WTC11 (cell line): Measurements from ENCODE around the gene TBC1D22B. TPM values are rescaled to one million over a fixed set of nuclear protein-coding genes. Genes with fewer than 3 reads are reported as not detected.

ENCODE experiments used
- ATAC-seq: fragments of 200-7000 bp; cut with Tn5 transposase; 2 replicates; pipeline ENCODE4 v1.10.0; 2021; ENCODE audit warnings: mild to moderate bottlenecking, moderate library complexity
- CTCF ChIA-PET: fragments of 300-600 bp; sonication (Branson Sonifier 250); formaldehyde crosslinking; loops from one replicate; lab custom pipeline; 2021; ENCODE audit warnings: antibody characterized with exemption; lab: Charles Lee
- POLR2A ChIA-PET: fragments of 350-600 bp; sonication (Branson Sonifier 250); formaldehyde crosslinking; loops from one replicate; lab custom pipeline; 2021; ENCODE audit warnings: antibody characterized with exemption; lab: Charles Lee
- DNase-seq: peaks from one replicate; pipeline ENCODE4 v3.0.0; 2021; ENCODE audit warnings: low spot score
- H3K27ac Mint-ChIP-seq: 2 replicates; pipeline ENCODE4 v1.8.0; 2021; ENCODE audit warnings: mixed read lengths
- H3K27me3 Mint-ChIP-seq: 2 replicates; pipeline ENCODE4 v1.8.0; 2021; ENCODE audit warnings: low read depth, mild to moderate bottlenecking, moderate library complexity, mixed read lengths
- H3K36me3 Mint-ChIP-seq: 2 replicates; pipeline ENCODE4 v1.8.0; 2021; ENCODE audit warnings: mixed read lengths
- H3K4me1 Mint-ChIP-seq: 2 replicates; pipeline ENCODE4 v1.8.0; 2022; ENCODE audit warnings: mixed read lengths
- H3K4me3 Mint-ChIP-seq: 2 replicates; pipeline ENCODE4 v1.8.0; 2021; ENCODE audit warnings: mild to moderate bottlenecking, moderate library complexity, mixed read lengths
- H3K9me3 Mint-ChIP-seq: 2 replicates; pipeline ENCODE4 v1.8.0; 2021; ENCODE audit warnings: mixed read lengths
- EMX1 ChIP-seq: fragments of 250-450 bp; sonication (Bioruptor Pico); IDR thresholded peaks from 2 replicates; pipeline ENCODE4 v1.8.0; 2021; ENCODE audit warnings: mild to moderate bottlenecking
- ESRRA ChIP-seq: sonication (generic); formaldehyde crosslinking; IDR thresholded peaks from 2 replicates; pipeline ENCODE4 v1.8.1; 2022; ENCODE audit warnings: mild to moderate bottlenecking, missing genetic modification reagents, borderline replicate concordance
- GABPB1 ChIP-seq: sonication (generic); formaldehyde crosslinking; IDR thresholded peaks from 2 replicates; pipeline ENCODE4 v1.8.1; 2023; ENCODE audit warnings: mild to moderate bottlenecking, missing genetic modification reagents
- NFYB ChIP-seq: sonication (generic); formaldehyde crosslinking; conservative IDR thresholded peaks from 2 replicates; pipeline ENCODE4 v1.8.0; 2022; ENCODE audit warnings: low read depth, missing genetic modification reagents
- NR3C1 ChIP-seq: sonication (generic); formaldehyde crosslinking; conservative IDR thresholded peaks from 2 replicates; pipeline ENCODE4 v1.8.1; 2023; ENCODE audit warnings: low read depth, mild to moderate bottlenecking, missing genetic modification reagents
- RELA ChIP-seq: sonication (generic); formaldehyde crosslinking; IDR thresholded peaks from 2 replicates; pipeline ENCODE4 v1.8.1; 2022; ENCODE audit warnings: missing genetic modification reagents, mild to moderate bottlenecking, borderline replicate concordance
- SOX15 ChIP-seq: fragments of 250-450 bp; sonication (Bioruptor Pico); IDR thresholded peaks from 2 replicates; pipeline ENCODE4 v1.9.0; 2021; ENCODE audit warnings: mild to moderate bottlenecking
- TEAD1 ChIP-seq: sonication (generic); formaldehyde crosslinking; IDR thresholded peaks from 2 replicates; pipeline ENCODE4 v1.8.0; 2022; ENCODE audit warnings: mild to moderate bottlenecking, missing genetic modification reagents
- ZNF121 ChIP-seq: sonication (generic); formaldehyde crosslinking; IDR thresholded peaks from 2 replicates; pipeline ENCODE4 v1.8.0; 2023; ENCODE audit warnings: missing genetic modification reagents
- ZNF396 ChIP-seq: fragments of 250-450 bp; sonication (Bioruptor Pico); IDR thresholded peaks from 2 replicates; pipeline ENCODE4 v1.8.0; 2021; ENCODE audit warnings: mild to moderate bottlenecking, moderate library complexity, borderline replicate concordance
- ZNF671 ChIP-seq: fragments of 250-450 bp; sonication (Bioruptor Pico); IDR thresholded peaks from 2 replicates; pipeline ENCODE4 v1.8.0; 2021; ENCODE audit warnings: mild to moderate bottlenecking
- total RNA-seq: library from RNA; stranded (reverse); gene quantifications from 3 replicates; pipeline ENCODE4 v1.2.3, GENCODE V29; 2021
- TF ChIP-seq, protein P1 (sequence below): sonication (generic); formaldehyde crosslinking; IDR thresholded peaks from 2 replicates; pipeline ENCODE4 v1.8.1; 2023; ENCODE audit warnings: mild to moderate bottlenecking, missing genetic modification reagents, moderate library complexity
- TF ChIP-seq, protein P2 (sequence below): sonication (generic); formaldehyde crosslinking; IDR thresholded peaks from 2 replicates; pipeline ENCODE4 v1.8.1; 2023; ENCODE audit warnings: mild to moderate bottlenecking, missing genetic modification reagents
- TF ChIP-seq, protein P3 (sequence below): sonication (generic); formaldehyde crosslinking; IDR thresholded peaks from 2 replicates; pipeline ENCODE4 v1.8.0; 2022; ENCODE audit warnings: mild to moderate bottlenecking, missing genetic modification reagents
- TF ChIP-seq, protein P4 (sequence below): fragments of 200-600 bp; IDR thresholded peaks from 2 replicates; pipeline ENCODE4 v1.8.0; 2022; ENCODE audit warnings: antibody characterized with exemption
- TF ChIP-seq, protein P5 (sequence below): sonication (generic); formaldehyde crosslinking; IDR thresholded peaks from 2 replicates; pipeline ENCODE4 v1.8.0; 2022; ENCODE audit warnings: mild to moderate bottlenecking, missing genetic modification reagents
- TF ChIP-seq, protein P6 (sequence below): sonication (generic); formaldehyde crosslinking; IDR thresholded peaks from 2 replicates; pipeline ENCODE4 v1.8.1; 2022; ENCODE audit warnings: mild to moderate bottlenecking, moderate library complexity, missing genetic modification reagents
- TF ChIP-seq, protein P7 (sequence below): sonication (generic); formaldehyde crosslinking; IDR thresholded peaks from 2 replicates; pipeline ENCODE4 v1.8.1; 2022; ENCODE audit warnings: low read depth, mild to moderate bottlenecking, moderate library complexity, missing genetic modification reagents, borderline replicate concordance
- TF ChIP-seq, protein P8 (sequence below): sonication (generic); formaldehyde crosslinking; IDR thresholded peaks from 2 replicates; pipeline ENCODE4 v1.8.0; 2023; ENCODE audit warnings: mild to moderate bottlenecking, missing genetic modification reagents

The TBC1D22B gene
- total RNA-seq, 1 experiment from 2014 or later: 16.4 TPM

DNA sequence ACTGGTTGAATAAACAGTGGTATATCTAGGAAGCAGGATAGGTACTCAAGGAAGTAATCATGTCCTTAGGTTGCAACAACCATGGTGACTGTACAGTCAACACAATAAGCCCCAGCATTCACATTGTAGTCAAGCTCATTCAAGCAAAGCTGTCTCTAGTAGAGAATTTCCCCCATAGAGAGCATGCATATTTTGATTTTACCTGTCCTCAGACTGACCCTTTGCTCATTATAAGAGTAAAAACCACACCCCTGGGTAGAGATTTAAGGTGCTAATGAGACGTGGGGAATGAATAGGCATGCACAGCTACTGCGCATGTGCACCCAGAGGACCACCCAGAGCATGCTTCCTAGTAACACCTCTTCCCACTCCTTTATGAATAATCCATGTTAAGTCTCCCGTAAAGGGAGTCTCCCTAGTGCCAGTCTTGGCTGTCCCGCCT lies 90.1 kb downstream of the TBC1D22B start:
- H3K36me3 Mint-ChIP-seq: no peaks in the 10 kb centered on the region
- ChIA-PET CTCF (interaction anchor here (1.1 to 2.1 kb wide), 2 partner anchors 22 to 33 kb away, joined by 3 to 6 read pairs; no protein-coding TSS in a partner anchor), POLR2A (no interaction called here)
- no peak overlapping the region for H3K27ac Mint-ChIP-seq
- ATAC-seq (no peak), DNase-seq (no peak)
- no peaks in the 10 kb centered on the region for H3K4me1 Mint-ChIP-seq
- H3K4me3 Mint-ChIP-seq: no peak overlapping the region
- H3K9me3 Mint-ChIP-seq: peaks cover 12% of the 10 kb centered on the region
- H3K27me3 Mint-ChIP-seq: peaks cover 11% of the 10 kb centered on the region
- TF ChIP-seq, protein P1, sequence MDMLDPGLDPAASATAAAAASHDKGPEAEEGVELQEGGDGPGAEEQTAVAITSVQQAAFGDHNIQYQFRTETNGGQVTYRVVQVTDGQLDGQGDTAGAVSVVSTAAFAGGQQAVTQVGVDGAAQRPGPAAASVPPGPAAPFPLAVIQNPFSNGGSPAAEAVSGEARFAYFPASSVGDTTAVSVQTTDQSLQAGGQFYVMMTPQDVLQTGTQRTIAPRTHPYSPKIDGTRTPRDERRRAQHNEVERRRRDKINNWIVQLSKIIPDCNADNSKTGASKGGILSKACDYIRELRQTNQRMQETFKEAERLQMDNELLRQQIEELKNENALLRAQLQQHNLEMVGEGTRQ (CRISPR knock-in tag): no peak
- TF ChIP-seq, protein P2, sequence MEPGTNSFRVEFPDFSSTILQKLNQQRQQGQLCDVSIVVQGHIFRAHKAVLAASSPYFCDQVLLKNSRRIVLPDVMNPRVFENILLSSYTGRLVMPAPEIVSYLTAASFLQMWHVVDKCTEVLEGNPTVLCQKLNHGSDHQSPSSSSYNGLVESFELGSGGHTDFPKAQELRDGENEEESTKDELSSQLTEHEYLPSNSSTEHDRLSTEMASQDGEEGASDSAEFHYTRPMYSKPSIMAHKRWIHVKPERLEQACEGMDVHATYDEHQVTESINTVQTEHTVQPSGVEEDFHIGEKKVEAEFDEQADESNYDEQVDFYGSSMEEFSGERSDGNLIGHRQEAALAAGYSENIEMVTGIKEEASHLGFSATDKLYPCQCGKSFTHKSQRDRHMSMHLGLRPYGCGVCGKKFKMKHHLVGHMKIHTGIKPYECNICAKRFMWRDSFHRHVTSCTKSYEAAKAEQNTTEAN: no peak
- TF ChIP-seq, protein P3, sequence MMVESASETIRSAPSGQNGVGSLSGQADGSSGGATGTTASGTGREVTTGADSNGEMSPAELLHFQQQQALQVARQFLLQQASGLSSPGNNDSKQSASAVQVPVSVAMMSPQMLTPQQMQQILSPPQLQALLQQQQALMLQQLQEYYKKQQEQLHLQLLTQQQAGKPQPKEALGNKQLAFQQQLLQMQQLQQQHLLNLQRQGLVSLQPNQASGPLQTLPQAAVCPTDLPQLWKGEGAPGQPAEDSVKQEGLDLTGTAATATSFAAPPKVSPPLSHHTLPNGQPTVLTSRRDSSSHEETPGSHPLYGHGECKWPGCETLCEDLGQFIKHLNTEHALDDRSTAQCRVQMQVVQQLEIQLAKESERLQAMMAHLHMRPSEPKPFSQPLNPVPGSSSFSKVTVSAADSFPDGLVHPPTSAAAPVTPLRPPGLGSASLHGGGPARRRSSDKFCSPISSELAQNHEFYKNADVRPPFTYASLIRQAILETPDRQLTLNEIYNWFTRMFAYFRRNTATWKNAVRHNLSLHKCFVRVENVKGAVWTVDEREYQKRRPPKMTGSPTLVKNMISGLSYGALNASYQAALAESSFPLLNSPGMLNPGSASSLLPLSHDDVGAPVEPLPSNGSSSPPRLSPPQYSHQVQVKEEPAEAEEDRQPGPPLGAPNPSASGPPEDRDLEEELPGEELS (CRISPR knock-in tag): no peak
- no peak for TF ChIP-seq ZNF121 (CRISPR knock-in tag)
- TF ChIP-seq, protein P4, sequence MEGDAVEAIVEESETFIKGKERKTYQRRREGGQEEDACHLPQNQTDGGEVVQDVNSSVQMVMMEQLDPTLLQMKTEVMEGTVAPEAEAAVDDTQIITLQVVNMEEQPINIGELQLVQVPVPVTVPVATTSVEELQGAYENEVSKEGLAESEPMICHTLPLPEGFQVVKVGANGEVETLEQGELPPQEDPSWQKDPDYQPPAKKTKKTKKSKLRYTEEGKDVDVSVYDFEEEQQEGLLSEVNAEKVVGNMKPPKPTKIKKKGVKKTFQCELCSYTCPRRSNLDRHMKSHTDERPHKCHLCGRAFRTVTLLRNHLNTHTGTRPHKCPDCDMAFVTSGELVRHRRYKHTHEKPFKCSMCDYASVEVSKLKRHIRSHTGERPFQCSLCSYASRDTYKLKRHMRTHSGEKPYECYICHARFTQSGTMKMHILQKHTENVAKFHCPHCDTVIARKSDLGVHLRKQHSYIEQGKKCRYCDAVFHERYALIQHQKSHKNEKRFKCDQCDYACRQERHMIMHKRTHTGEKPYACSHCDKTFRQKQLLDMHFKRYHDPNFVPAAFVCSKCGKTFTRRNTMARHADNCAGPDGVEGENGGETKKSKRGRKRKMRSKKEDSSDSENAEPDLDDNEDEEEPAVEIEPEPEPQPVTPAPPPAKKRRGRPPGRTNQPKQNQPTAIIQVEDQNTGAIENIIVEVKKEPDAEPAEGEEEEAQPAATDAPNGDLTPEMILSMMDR: no peak
- no peak for TF ChIP-seq RELA (CRISPR knock-in tag)
- TF ChIP-seq, protein P5, sequence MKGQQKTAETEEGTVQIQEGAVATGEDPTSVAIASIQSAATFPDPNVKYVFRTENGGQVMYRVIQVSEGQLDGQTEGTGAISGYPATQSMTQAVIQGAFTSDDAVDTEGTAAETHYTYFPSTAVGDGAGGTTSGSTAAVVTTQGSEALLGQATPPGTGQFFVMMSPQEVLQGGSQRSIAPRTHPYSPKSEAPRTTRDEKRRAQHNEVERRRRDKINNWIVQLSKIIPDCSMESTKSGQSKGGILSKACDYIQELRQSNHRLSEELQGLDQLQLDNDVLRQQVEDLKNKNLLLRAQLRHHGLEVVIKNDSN: no peak
- no peak for TF ChIP-seq TEAD1 (CRISPR knock-in tag)
- TF ChIP-seq, protein P6, sequence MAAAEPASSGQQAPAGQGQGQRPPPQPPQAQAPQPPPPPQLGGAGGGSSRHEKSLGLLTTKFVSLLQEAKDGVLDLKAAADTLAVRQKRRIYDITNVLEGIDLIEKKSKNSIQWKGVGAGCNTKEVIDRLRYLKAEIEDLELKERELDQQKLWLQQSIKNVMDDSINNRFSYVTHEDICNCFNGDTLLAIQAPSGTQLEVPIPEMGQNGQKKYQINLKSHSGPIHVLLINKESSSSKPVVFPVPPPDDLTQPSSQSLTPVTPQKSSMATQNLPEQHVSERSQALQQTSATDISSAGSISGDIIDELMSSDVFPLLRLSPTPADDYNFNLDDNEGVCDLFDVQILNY: no peak
- TF ChIP-seq NR3C1 (CRISPR knock-in tag): no peak
- no peak for TF ChIP-seq ZNF396 (CRISPR knock-in tag)
- TF ChIP-seq, protein P7, sequence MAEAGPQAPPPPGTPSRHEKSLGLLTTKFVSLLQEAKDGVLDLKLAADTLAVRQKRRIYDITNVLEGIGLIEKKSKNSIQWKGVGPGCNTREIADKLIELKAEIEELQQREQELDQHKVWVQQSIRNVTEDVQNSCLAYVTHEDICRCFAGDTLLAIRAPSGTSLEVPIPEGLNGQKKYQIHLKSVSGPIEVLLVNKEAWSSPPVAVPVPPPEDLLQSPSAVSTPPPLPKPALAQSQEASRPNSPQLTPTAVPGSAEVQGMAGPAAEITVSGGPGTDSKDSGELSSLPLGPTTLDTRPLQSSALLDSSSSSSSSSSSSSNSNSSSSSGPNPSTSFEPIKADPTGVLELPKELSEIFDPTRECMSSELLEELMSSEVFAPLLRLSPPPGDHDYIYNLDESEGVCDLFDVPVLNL (CRISPR knock-in tag): no peak
- no peak for TF ChIP-seq NFYB
- no peak for TF ChIP-seq GABPB1 (CRISPR knock-in tag)
- TF ChIP-seq, protein P8, sequence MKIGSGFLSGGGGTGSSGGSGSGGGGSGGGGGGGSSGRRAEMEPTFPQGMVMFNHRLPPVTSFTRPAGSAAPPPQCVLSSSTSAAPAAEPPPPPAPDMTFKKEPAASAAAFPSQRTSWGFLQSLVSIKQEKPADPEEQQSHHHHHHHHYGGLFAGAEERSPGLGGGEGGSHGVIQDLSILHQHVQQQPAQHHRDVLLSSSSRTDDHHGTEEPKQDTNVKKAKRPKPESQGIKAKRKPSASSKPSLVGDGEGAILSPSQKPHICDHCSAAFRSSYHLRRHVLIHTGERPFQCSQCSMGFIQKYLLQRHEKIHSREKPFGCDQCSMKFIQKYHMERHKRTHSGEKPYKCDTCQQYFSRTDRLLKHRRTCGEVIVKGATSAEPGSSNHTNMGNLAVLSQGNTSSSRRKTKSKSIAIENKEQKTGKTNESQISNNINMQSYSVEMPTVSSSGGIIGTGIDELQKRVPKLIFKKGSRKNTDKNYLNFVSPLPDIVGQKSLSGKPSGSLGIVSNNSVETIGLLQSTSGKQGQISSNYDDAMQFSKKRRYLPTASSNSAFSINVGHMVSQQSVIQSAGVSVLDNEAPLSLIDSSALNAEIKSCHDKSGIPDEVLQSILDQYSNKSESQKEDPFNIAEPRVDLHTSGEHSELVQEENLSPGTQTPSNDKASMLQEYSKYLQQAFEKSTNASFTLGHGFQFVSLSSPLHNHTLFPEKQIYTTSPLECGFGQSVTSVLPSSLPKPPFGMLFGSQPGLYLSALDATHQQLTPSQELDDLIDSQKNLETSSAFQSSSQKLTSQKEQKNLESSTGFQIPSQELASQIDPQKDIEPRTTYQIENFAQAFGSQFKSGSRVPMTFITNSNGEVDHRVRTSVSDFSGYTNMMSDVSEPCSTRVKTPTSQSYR (CRISPR knock-in tag): no peak
- TF ChIP-seq ESRRA: no peak
- TF ChIP-seq SOX15 (CRISPR knock-in tag): no peak
- TF ChIP-seq EMX1: no peak
- TF ChIP-seq ZNF671 (CRISPR knock-in tag): no peak
